ELR (cell line): ENCODE measurements around the gene FIG4.
"Not testable (repeated sequence)": the region's sequence is repeated elsewhere in the genome, so short reads cannot be mapped to it uniquely, and the experiment has no call there.

Source experiments
- DNase-seq: peaks from one replicate; pipeline ENCODE4 v3.0.0-alpha.2; 2015; ENCODE audit warnings: low read depth

The FIG4 gene

DNA sequence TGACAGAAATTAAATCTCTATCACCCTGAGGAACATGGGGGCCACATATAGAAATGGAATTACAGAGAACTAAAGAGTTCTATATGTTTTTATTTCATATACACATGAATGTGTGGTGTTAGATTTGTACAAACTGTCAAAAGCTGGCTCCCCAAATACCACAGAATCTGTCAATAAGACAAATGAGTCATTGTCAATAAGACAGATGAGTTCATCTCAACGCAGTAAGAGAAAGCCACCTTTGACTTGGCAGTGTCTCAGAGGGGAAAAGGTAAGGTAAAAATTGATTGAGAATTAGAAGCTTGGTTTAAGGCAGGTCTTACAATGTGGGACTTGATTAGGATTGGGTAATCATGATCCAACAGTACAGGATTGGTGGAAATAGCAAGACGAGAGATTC, 162.9 kb downstream of the FIG4 start:
- no peak for DNase-seq

DNA sequence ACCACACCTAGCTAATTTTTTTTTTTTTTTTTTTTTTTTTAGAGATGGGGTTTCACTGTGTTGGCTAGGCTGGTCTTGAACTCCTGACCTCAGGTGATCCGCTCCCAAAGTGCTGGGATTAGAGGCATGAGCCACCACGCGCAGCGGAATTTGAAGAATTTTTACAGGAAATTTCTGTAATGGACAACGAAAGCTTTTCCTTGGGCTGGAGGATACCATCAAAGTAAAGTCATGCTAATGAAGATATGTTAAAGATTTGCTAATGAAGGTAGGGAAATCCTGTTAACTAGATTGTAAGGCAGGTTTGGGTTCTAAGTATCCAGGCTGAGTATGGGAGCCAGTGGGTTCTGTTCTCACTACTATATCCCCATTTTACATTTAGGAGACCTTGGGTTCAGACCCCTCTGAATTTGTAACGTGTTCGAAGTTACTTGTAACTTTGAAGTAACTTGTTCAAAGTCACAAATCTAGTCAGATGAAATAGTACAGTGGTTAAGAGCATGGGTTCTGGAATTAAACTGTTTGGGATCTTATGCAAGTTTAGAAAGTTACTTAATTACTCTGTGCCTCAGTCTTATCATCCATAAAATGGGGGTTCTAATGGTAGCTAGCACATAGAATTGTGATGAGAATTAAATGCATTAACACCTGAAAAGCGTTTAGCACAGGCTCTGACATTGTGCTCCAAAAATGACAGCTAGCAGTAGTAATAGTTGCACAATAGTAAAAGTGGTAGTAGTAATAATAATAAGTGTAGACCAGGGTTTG, 163.6 kb downstream of the FIG4 start:
- no peak for DNase-seq

DNA sequence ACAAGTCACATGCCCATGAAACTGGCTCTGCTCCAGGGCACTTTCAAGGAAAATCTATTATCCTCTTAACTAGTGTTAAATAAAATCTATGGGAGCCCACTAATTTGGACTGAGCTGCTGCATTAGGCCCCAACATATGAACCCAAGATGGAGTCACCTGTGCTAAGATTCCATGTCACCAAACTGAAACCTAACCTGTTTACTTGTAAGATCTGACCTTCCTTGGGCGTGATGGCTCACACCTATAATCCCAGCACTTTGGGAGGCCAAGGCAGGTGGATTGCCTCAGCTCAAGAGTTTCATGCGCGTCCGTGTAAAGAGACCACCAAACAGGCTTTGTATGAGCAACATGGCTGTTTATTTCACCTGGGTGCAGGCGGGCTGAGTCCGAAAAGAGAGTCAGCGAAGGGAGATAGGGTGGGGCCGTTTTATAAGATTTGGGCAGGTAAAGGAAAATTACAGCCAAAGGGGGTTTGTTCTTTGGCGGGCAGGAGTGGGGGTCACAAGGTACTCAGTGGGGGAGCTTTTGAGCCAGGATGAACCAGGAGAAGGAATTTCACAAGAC, 164.5 kb downstream of the FIG4 start:
- not testable (repeated sequence) for DNase-seq

DNA sequence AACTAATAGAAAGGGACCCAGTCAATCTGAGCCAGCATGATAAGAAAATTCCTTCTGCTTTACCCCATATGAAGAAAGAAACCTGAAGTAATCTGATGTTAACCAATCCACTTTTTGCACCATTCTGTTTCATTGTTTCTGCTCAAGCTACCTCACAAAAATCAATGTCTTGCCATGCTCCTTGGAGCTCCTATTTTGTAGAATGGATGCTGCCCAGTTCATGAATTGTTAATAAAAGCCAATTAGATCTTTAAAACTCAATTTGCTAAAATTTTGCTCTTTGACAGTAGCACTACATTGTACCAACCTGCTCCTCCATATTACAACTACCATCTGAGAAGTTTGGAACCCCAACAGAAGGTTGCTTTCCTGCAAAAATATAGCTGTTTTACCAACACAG, 170.8 kb downstream of the FIG4 start:
- DNase-seq: no peak

DNA sequence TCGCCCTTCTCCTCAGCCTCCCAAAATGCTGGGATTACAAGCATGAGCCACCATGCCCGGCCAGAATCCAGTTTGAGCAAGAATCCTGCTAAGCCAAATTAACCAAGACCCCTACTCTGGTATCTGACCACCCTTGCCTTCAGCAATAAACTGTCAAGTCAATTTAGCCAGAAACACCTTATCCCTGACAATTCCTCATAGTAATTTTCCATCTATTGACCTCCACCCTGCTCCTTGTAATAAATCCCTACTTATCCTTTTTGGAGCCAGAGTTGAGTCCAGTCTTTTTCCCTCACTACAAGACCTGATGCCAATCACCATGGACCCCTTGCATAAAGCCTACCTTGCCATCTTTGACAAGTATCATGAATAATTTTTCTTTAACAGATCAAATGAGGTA, 173.0 kb downstream of the FIG4 start:
- DNase-seq: no peak

DNA sequence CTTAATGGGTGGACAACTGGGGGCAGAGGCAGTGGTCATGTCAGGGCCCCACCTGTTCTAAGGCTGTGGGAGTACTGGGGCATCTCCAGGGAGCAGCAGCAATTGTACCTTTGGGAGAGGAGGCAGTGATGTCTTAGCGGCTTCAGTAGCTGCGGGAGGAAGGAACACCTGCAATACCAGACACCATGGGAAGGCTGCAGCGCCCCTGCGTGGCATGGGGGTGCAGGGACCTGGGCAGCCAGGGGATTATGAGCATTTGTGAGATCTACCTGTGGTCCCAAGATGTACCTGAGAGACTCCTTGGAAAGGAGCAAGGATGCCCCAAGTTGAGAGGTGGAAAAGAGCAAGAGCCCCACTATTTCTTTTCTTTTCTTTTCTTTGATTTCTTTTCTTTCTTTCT, 174.9 kb downstream of the FIG4 start:
- no peak for DNase-seq

DNA sequence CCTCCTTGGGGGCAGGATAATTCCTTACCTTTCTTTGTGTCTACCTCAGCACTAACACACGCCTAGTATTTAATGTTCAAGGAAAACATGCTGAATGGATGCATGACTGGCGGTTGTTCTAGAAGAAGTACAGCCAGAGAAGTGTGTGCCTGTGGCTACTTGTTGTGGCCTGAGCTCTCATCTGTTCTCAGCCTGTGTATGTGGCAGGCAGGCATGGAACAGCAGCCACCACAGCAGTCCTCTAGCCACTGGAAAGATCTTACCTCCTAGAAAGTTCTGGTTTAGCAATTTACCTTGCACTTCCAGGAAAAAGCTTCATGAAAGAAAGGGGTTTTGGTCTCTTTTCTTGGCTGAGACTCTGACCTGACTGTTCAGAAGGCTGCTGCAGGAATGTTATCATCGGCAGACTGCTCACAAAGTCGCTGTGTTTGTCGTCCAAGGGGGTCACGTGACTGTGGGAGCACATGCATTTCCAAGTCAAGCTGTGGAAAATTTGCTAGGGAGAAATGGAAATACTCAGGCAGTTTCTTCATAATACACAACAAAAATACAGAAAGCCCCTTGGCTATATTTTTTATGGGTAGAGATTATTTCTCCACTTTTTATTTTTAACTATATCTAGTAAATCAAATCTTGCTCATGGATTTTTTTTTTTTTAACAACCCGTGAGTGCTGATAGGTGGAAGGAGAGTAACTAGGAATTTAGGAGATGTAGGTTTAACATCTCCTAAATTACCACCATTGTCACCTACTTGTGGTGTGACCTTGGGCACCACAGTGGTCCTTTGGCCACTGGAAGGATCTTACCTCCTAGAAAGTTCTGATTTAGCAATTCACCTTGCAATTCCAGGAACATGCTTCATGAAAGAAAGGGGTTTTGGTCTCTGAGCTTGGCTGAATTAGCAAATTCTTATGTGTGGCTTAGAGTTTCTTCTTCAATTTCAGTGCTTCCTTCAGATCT, 176.2 kb downstream of the FIG4 start:
- DNase-seq: peak; percentile 12

DNA sequence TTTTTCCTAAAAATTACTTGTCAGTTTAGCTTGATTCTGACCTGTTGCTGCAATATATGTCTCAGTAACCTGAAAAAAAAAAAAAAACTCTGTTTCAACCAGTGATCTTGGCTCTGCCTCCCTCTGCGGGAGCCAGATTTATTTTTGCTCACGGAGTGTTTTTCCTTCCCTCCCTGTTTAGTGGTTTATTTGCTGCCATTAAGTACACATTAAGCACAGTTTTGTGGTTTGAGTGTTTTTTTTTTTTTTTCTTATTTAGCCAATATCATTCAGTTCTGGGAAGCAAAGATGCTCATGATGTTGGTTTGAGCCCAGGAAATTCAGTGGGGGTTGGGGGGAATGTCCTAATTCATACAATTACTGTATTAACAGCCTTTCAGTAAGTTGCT, 176.9 kb downstream of the FIG4 start:
- no peak for DNase-seq

DNA sequence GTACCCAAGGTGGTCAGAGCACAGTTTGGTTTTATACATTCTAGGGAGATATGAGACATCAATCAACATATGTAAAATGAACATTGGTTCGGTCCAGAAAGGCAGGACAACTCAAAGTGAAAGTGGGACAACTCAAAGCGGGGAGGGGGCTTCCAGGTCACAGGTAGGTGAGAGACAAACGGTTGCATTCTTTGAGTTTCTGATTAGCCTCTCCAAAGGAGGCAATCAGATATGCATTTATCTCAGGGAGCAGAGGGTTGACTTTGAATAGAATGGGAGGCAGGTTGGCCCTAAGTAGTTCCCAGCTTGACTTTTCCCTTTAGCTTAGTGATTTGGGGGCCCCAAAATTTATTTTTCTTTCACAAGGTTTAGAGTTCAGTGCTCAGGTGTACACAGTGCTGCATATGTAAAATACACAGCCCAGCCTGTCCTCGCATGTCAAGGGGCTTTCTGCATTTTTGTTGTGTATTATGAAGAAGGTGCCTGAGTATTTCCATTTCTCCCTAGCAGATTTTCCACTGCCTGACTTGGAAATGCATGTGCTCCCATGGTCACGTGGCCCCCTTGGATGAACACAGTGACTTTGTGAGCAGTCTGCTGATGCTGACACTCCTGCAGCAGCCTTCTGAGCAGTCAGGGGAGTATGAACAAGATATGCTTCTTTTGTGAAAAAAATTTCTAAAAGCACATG, 178.4 kb downstream of the FIG4 start:
- DNase-seq: peak; percentile 2

DNA sequence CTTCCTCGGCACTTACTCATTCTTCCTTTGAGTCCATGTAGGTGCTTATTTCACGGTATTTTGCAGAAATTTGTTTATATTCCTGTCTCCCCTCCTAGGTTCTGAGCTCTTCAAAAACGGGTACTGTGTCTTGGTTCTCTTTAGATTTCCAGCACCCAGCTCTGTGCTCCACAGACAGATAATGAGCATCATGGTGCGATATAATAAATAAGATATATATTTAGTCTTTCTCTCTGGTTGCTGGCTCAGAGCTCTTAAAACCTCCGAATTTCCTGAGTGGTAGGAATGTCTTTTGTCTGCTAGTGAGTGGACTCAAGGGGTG, 179.0 kb downstream of the FIG4 start:
- no peak for DNase-seq

DNA sequence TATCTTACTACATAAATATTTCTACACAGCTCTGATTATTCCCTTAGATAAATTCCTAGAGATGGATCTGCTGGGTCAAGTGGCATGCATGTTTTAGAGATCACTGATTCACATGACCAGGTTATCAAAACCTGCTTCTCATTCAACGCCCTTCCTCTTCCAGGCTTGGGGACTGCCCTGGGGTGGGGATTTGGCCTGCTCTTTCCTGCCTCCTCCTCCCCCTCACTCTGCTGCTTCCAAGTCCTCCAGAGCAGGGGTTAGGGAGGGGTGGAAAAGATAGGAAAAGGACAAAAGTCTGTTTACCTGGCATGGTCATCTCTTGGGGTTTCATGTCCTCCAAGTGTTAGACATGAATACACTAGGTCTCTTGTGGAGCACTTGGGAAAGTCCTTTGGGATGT, 181.5 kb downstream of the FIG4 start:
- no peak for DNase-seq

DNA sequence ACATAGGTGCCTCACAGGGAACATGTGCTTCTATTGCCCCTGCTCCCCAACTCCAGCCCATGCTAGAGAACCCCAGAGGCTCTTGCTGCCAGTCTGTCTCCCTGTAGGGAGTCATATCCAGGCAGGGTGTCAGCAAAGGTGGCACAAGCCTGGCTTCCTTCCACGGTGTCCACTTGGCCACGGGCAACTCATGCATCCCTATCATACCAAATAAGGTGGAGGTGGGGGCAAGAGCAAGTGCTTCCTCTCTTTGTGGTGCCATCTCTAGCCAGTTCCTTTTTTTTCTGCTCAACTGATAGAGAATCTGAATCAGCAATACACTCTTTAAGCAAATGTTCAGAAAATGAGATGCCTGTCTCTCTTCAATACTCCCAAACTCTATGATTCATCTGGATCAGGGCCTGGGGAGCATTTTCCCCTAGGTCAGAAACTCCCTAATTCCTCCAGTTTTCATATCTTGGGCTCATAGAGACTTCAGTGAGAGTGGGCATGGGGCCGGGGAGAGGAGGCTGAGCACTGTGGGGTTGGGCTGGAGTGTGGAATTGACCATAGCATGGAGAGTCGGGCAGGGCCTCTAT, 182.0 kb downstream of the FIG4 start:
- DNase-seq: no peak

DNA sequence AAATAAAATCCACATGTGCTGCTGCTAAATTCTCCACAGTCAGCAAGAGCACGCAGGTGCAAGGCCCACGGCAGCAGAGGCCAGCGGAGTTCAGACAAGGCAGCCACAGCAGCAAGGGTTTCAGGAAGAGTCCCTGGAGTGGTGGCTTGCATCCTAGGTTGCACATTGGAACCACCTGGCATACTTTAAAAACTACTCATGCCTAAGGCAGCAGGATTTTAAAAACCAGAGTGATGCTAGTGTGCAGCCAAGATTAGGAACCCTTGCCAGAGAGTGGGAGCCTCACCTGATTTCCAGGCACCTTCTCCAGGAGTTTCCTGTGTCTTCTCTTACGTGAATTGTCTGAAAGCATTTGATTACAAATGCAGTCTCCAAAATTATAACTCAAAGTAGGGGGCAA, 183.0 kb downstream of the FIG4 start:
- DNase-seq: no peak

DNA sequence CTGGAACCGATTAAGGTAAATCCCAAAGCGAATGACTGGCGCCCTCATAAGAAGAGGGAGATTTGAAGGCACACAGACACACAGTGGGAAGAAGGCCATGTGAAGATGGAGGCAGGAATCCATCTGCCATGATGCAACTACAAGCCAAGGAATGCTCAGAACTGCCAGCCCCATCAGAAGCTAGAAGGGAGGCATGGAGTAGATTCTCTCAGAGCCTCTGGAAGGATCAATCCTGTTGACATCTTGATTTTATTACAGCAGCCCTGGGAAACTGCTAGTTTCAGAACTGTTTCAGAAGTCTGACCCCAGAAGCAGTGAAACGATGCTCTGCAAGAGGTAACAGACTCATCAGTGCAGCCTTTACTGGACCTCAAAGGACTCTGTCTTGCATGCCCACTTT, 183.5 kb downstream of the FIG4 start:
- no peak for DNase-seq
